ENCODE results near the gene EMC9.

GRCh38 chr14:24137529-24138395 lies 3.6 kb downstream of the EMC9 start:
- TF ChIP-seq POLR2A (IDR thresholded peaks at IDR 0.05) (no peak), CTCF (IDR thresholded peaks at IDR 0.05) (no peak)
